ENCODE results near the gene OR6P1. TPM values are rescaled to one million over a fixed set of nuclear protein-coding genes. Genes with fewer than 3 reads are reported as not detected.

The OR6P1 gene
- total RNA-seq, 1 donor from 2014 or later: not detected

DNA sequence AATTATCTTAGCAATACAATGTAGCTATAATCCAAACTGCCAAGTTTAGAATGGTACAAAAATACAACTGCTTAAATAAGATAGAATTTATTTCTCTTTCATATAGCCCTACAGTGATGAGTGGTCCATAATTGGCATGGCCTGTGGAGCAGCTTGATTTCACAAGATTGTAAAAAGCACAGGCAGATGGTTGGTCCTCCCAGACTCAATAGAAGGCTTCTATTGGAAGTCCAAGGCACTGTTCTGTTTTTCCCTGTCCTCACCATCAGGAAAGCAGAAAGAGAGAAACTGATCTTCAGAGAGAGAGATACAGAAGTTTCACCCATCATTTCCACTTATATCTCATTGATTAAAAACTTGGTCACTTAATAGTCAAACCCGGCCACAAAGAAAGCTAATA is 1.8 kb upstream of the OR6P1 start:
- H3K27me3 Mint-ChIP-seq (ENCODE audit: unreplicated experiment): no peaks in the 10 kb centered on the region
- TF ChIP-seq CTCF (IDR thresholded peaks at IDR 0.05): no peak
- H3K4me1 Mint-ChIP-seq (ENCODE audit: unreplicated experiment): no peaks in the 10 kb centered on the region
- no peaks in the 10 kb centered on the region for H3K9me3 Mint-ChIP-seq (ENCODE audit: unreplicated experiment)
- H3K27ac Mint-ChIP-seq (ENCODE audit: unreplicated experiment): no peak overlapping the region
- no peak for DNase-seq (ENCODE audit: extremely low spot score, unreplicated experiment)
- no peak overlapping the region for H3K4me3 Mint-ChIP-seq (ENCODE audit: unreplicated experiment)
- no peaks in the 10 kb centered on the region for H3K36me3 Mint-ChIP-seq (ENCODE audit: unreplicated experiment)

DNA sequence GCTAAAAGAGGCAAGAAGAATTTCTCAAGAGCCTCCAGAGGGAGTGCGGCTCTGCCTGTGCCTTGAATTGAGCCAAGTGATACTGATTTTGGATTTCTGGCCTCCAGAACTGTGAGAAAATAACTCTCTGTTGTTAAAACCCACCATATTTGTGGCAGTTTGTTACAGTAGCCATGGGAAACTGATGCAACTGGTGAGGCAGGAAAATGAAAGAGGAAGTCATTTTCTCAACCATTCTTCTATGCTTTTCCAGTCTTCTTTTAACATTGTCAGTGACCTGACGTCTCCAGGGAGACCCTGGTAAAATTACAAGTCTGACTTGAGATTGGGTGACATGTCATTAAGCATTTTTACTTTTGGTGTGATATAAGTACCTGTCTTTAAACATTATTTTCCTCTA is 5.8 kb downstream of the OR6P1 start:
- Mint-ChIP-seq H3K27ac (ENCODE audit: unreplicated experiment) (no peak overlapping the region), H3K36me3 (ENCODE audit: unreplicated experiment) (no peaks in the 10 kb centered on the region), H3K9me3 (ENCODE audit: unreplicated experiment) (no peaks in the 10 kb centered on the region), H3K27me3 (ENCODE audit: unreplicated experiment) (no peaks in the 10 kb centered on the region), H3K4me3 (ENCODE audit: unreplicated experiment) (no peak overlapping the region), H3K4me1 (ENCODE audit: unreplicated experiment) (no peaks in the 10 kb centered on the region)
- DNase-seq (ENCODE audit: extremely low spot score, unreplicated experiment): no peak
- no peak for TF ChIP-seq CTCF (IDR thresholded peaks at IDR 0.05)

GRCh38 chr1:158563853-158564252 is 6.5 kb downstream of the OR6P1 start:
- H3K9me3 Mint-ChIP-seq (ENCODE audit: unreplicated experiment): no peaks in the 10 kb centered on the region
- TF ChIP-seq CTCF (IDR thresholded peaks at IDR 0.05): no peak
- no peaks in the 10 kb centered on the region for H3K36me3 Mint-ChIP-seq (ENCODE audit: unreplicated experiment)

GRCh38 chr1:158559696-158560095 is 10.7 kb downstream of the OR6P1 start:
- H3K4me3 Mint-ChIP-seq (ENCODE audit: unreplicated experiment): no peak overlapping the region
- H3K27ac Mint-ChIP-seq (ENCODE audit: unreplicated experiment): no peak overlapping the region
- H3K27me3 Mint-ChIP-seq (ENCODE audit: unreplicated experiment): no peaks in the 10 kb centered on the region
- no peak for TF ChIP-seq CTCF (IDR thresholded peaks at IDR 0.05)
- no peaks in the 10 kb centered on the region for H3K9me3 Mint-ChIP-seq (ENCODE audit: unreplicated experiment)
- DNase-seq (ENCODE audit: extremely low spot score, unreplicated experiment): no peak
- no peaks in the 10 kb centered on the region for H3K36me3 Mint-ChIP-seq (ENCODE audit: unreplicated experiment)
- no peaks in the 10 kb centered on the region for H3K4me1 Mint-ChIP-seq (ENCODE audit: unreplicated experiment)

More at GRCh38 chr1:158563853-158564252, 6.5 kb downstream of the OR6P1 start:
- H3K27me3 Mint-ChIP-seq (ENCODE audit: unreplicated experiment): no peaks in the 10 kb centered on the region
- H3K27ac Mint-ChIP-seq (ENCODE audit: unreplicated experiment): no peak overlapping the region
- DNase-seq (ENCODE audit: extremely low spot score, unreplicated experiment): no peak
- no peak overlapping the region for H3K4me3 Mint-ChIP-seq (ENCODE audit: unreplicated experiment)
- no peaks in the 10 kb centered on the region for H3K4me1 Mint-ChIP-seq (ENCODE audit: unreplicated experiment)

DNA sequence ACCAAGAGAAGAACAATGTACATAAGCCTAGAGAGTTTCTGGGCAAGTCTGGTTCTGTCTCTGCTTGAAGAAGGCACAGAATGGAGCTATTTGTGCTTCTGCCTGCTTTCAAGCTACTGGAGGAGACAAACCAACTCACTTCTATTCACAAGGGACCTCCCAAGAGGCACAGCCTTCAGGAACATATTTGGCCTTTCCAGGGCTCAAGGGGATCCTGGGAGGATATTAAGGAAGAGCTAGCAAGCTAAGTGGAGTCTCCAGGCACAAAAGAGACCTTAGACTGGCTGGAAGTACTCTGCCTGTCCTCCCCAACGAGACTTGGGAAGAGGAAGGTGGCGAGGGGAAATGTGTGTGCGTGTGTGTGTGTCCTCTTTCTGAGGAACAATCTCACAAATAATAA is 16.0 kb downstream of the OR6P1 start, which contains the start of gene OR6Y1:
TSS of gene OR6Y1 (minus strand) at position 54 of the 400 bp plus-strand sequence. CDS start 6,300 bp downstream, outside the sequence.
- H3K4me3 Mint-ChIP-seq (ENCODE audit: unreplicated experiment): no peak within 1 kb of the TSS
- TF ChIP-seq CTCF (IDR thresholded peaks at IDR 0.05): no peak
- no peaks in the 10 kb centered on the region for H3K27me3 Mint-ChIP-seq (ENCODE audit: unreplicated experiment)
- no peaks in the 10 kb centered on the region for H3K9me3 Mint-ChIP-seq (ENCODE audit: unreplicated experiment)
- DNase-seq (ENCODE audit: extremely low spot score, unreplicated experiment): no peak
- no peak within 1 kb of the TSS for H3K27ac Mint-ChIP-seq (ENCODE audit: unreplicated experiment)
- no peaks in the 10 kb centered on the region for H3K36me3 Mint-ChIP-seq (ENCODE audit: unreplicated experiment)
- no peaks in the 10 kb centered on the region for H3K4me1 Mint-ChIP-seq (ENCODE audit: unreplicated experiment)
